Inferior parietal cortex (tissue), 1 donor: ENCODE measurements around the gene MYD88.

Source experiments
- DNase-seq: peaks from one replicate; pipeline ENCODE4 v3.0.0-alpha.2; 2016; ENCODE audit errors: extremely low spot score

The MYD88 gene

GRCh38 chr3:38165722-38166387, 27.4 kb downstream of the MYD88 start:
- DNase-seq, result no peak

GRCh38 chr3:38167591-38167990, 29.1 kb downstream of the MYD88 start:
- no peak for DNase-seq

GRCh38 chr3:38168151-38169026, 29.9 kb downstream of the MYD88 start:
- DNase-seq, result no peak

GRCh38 chr3:38169027-38169317, 30.5 kb downstream of the MYD88 start:
- DNase-seq, result no peak

GRCh38 chr3:38170722-38171121, 32.3 kb downstream of the MYD88 start:
- DNase-seq, result no peak

- no peak for DNase-seq
Observed at GRCh38 chr3:38171622-38172021, 33.2 kb downstream of the MYD88 start.

- DNase-seq, result no peak
Observed at GRCh38 chr3:38173834-38174418, 35.5 kb downstream of the MYD88 start.

GRCh38 chr3:38177181-38177580, 38.7 kb downstream of the MYD88 start:
- DNase-seq, result no peak

GRCh38 chr3:38186781-38187180, 48.3 kb downstream of the MYD88 start:
- DNase-seq, result no peak

- no peak for DNase-seq
Observed at GRCh38 chr3:38190481-38190881, 52.0 kb downstream of the MYD88 start.
